HG03457 (cell line): ENCODE results near the gene ENTPD6.

Experiments
- ATAC-seq: cut with Tn5 transposase; IDR thresholded peaks from one replicate; pipeline ENCODE4 v1.9.1; 2021; ENCODE audit warnings: moderate number of reproducible peaks; ENCODE audit not compliant: unreplicated experiment

The ENTPD6 gene

GRCh38 chr20:25187635-25188034, 7.9 kb upstream of the ENTPD6 start:
- no peak for ATAC-seq

- no peak for ATAC-seq
Observed at GRCh38 chr20:25188218-25188617, 7.3 kb upstream of the ENTPD6 start.

GRCh38 chr20:25191051-25191450, 4.5 kb upstream of the ENTPD6 start:
- no peak for ATAC-seq

- ATAC-seq: no peak
Observed at GRCh38 chr20:25191689-25192088, 3.8 kb upstream of the ENTPD6 start.

GRCh38 chr20:25193843-25194242, 1.7 kb upstream of the ENTPD6 start:
- ATAC-seq: no peak

GRCh38 chr20:25194333-25194972, 1.1 kb upstream of the ENTPD6 start:
- no peak for ATAC-seq

GRCh38 chr20:25195962-25196785, 662 bp downstream of the ENTPD6 start:
- no peak for ATAC-seq

- no peak for ATAC-seq
Observed at GRCh38 chr20:25196786-25197120, 1.2 kb downstream of the ENTPD6 start.

- ATAC-seq: no peak
Observed at GRCh38 chr20:25197183-25197869, 1.8 kb downstream of the ENTPD6 start.

GRCh38 chr20:25197870-25198190, 2.3 kb downstream of the ENTPD6 start:
- no peak for ATAC-seq

- ATAC-seq: no peak
Observed at GRCh38 chr20:25198663-25199383, 3.3 kb downstream of the ENTPD6 start.

GRCh38 chr20:25199473-25200260, 4.2 kb downstream of the ENTPD6 start:
- ATAC-seq: no peak

- no peak for ATAC-seq
Observed at GRCh38 chr20:25203089-25203488, 7.6 kb downstream of the ENTPD6 start.

GRCh38 chr20:25203871-25204320, 8.4 kb downstream of the ENTPD6 start:
- ATAC-seq: no peak

- ATAC-seq: no peak
Observed at GRCh38 chr20:25204550-25205276, 9.2 kb downstream of the ENTPD6 start.

GRCh38 chr20:25205277-25206062, 10.0 kb downstream of the ENTPD6 start:
- no peak for ATAC-seq

- ATAC-seq: no peak
Observed at GRCh38 chr20:25206063-25206403, 10.5 kb downstream of the ENTPD6 start.

GRCh38 chr20:25206548-25206947, 11.0 kb downstream of the ENTPD6 start:
- ATAC-seq: no peak
